GM21576 (cell line): ENCODE results near the gene ADCY2.

Source experiments
- ATAC-seq: cut with Tn5 transposase; IDR thresholded peaks from one replicate; pipeline ENCODE4 v1.9.1; 2021; ENCODE audit warnings: mild to moderate bottlenecking, moderate library complexity; ENCODE audit not compliant: unreplicated experiment

The ADCY2 gene

DNA sequence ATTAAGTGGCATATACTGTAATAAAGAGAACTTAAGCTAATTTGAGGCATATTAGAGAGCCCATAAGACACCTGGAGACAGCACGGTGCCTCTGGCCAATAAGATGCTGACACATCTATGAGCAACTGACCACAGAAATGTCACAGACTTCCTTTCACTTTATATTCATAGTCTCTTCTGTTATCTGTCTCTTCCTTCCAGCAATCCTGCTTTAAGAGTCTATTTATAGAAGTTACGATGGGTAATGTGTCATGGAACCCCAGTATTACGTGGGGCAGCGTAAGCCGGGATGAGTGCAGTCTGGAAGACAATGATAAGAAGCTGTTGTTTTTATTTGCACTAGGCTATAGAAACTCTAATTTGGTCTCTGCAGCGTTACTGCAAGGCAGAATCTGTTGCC, 318.2 kb downstream of the ADCY2 start:
- ATAC-seq = no peak

DNA sequence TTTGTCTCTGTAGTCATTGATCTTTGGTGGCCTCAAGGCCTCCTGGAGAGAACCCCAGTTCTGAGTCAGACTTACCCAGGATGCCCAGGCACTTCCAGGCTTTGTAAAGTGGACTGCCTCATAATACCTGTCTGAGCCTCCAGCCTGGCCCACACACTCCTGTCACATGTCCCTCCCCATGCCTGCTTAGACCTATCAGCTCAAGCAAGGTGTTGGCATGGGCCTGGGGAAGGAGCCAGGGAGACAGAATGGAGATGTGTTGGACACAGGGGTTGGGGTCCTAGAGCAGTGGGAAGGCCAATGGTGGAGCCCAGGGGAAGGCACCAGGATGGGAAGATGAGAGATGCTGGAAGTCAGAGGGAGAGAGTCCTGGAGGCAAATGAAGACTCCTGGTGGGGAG, 318.8 kb downstream of the ADCY2 start:
- ATAC-seq = no peak

DNA sequence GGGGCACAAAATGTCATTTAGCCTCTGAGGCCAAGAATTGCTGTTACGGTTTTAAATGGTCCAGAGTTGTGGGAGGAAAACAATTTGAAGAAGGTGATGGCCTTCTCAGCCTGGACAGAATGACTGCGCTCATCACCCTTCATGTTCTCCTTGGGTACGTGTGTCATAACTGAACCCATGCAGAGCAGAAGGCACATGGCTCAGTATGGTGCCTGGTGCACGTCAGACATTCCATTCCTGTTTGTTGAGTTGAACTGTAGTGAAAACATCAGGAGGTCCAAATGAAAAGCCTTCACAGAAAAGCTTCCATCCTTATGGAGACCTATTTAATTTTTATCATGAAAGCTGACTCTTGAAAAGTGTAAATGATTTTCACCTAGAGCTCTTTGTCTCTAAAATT, 321.8 kb downstream of the ADCY2 start:
- ATAC-seq = no peak

DNA sequence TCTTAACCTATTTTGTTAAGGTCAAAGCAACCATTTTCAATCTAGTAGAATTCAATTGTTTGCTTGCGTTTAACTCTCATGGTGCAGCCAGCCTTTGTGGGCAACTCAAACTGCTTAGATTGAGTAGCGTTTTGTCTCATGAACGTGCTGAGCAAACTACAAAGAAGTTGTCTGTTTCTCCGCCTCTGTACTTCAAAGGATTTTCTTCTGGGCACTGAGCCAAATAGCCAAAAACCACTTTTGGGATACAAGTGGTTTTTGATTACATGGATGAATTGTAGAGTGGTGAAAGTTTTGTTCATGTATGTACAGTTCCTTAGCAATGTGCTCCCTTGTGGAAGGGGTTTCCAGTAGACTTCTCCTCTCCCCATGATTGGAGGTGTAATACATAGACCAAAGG, 332.1 kb downstream of the ADCY2 start:
- no peak for ATAC-seq

DNA sequence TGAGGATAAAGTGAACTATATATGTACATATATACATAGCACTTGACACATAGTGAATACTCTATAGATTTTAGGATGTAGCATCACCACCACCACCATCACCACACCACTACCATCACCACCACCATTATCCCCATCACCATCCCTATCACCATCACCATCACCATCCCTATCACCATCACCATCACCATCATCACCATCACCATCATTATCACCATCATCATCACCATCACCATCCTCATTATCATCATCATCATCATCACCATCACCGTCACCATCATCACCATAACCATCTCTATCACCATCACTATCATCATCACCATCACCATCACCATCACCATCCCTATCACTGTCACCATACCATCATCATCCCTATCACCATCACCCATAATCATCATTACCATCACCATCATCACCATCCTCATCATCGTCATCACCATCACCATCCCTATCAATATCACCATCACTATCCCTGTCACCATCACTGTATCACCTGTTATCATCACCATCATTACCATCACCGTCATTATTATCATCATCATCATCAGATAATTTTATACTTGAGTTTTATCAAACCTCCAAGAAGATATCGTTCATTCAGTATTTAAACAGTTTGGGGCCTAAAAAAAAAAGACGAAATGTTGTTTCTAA, 345.6 kb downstream of the ADCY2 start:
- ATAC-seq = no peak

DNA sequence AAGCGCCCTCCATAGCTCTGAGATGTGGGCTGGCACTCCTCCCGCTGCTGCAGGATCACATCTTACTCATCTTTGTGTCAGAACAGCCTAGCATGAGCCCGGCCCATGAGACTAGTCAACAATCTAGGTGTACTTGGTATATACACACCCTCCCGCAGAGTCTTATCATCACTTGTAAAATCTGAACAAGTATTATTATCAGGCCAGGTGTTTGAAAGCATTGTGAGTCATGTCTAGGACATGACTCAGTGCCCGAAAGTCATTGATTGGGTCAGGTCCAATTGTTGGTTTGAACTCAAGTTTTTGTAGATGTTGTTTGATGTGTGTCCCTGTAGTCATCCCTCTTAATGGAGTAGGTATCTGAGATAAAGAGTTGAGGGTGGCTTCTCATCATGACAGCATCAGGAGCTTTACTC, 346.3 kb downstream of the ADCY2 start:
- no peak for ATAC-seq

DNA sequence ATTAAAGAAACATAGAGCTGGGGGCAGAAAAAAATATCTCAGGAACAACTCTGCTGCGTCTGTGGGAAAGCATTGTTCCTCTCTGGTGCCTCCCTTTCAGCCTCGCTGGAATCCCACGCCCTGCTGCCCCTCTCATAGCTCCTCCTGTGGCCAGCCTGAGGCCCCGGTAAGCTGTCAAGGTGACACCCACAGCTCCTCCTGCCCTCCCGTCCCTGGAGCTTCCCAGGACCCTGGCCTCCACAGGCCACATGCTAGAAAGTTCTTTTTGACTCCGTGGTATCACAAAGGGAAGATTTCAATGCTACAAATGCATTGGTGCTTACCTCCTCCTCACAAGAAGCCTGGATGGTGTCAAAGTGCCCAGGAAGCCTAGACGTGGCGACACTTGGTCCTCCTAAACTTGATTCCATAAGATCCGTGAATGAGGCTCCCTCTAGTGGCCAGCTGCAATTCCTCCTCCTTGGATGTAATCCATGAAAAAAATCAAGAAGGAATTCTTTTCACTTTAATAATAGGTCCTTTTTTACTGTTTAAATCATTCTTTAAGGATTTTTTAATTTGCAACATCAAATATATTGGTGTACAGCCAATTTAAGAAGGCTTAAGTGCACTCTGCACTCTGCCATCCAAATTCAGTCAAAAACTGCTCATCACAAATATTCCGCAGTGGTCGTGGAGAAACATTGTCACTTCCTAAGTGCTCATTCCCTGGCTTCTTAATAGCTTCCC, 350.1 kb downstream of the ADCY2 start:
- ATAC-seq = no peak

DNA sequence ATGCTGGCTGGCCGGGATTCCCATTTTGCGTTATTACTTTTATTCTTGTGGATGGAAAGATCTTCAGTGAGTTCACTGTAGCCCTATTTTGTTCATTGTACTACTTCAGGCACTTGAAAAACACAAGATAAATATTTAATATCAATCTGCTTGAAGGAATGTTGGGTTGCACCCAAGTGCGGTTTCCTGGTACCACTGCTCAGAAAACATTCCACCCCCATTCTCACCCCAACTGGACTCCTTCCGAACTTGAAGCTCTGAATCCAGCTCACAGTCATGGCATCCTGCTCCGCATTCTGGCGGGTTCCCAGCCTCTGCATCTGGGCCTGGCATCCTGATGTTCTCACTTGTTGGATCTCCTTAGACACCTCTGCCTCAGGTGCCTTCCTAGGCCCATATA, 351.8 kb downstream of the ADCY2 start:
- no peak for ATAC-seq

DNA sequence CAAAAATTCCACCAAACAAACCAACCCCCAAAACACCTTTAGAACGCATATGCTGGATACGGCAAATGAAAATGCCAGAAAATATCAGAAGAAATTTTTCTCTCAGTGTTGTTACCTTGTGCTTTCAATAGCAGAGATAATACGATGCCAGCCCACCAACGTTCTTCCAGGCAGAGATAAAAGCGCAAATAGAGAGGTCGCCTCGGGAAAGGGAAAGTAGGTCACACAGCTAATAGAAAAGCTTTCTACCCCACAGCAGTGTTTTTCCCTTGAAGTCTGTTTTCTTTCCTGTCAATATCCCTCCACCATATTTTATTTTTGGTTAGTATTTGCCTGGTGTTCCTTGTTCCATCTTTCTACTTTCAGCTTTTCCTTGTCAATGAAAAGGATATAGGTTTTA, 353.7 kb downstream of the ADCY2 start:
- ATAC-seq = no peak

DNA sequence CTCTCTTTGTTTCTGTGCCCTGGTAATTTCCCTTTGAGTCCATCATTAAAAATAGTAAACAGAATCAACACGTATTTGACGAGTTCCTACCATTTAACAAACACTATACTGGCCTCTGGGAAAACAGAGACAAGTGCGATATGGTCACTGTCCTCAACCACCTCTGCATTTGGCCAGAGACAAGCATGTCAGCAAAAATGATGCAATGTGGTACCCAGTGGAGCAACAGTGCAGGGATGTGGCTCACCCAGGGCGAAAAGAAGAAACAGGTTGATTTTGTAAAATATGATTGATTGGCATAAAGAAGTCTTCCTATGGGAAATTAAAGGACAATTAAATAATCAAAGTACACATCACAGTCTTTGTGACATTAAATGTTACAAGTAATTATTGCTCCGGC, 355.9 kb downstream of the ADCY2 start:
- ATAC-seq = no peak

DNA sequence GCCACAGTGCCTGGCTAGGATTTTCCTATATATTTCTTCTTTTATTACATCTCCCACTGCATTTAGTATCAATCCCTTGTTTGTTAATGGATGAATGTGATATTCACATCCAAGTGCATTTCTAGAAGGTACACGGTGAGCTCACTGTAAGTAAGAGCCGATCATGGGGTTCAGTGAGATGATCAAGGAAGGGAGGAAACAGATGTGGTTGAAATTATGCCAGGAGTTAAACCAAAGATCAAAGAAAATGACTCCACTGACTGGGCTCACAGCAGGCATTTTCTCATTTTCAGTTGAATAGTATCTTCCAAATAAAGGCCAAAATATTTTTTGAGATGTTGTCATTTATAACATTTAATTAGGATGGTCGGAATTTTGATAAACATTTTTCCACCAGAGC, 357.2 kb downstream of the ADCY2 start:
- no peak for ATAC-seq

DNA sequence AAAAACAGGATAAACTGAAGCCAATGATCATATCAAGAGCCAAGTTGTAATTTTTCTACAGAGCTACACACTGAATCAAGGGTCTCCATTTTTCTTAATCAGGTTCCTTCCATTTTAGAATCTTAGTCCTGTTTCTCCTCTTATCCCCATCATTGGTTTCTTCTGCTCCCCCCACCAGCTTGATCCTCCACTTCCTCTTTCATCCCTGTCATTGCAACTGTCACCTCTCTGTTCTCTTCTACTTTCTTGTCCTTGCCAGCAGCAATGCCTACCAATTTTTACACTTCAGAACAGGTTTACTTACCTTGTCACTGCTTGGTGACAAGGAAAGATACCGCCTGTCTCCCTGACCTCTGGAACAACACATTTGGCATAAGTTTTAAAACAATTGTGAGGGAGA, 357.7 kb downstream of the ADCY2 start:
- ATAC-seq = no peak

DNA sequence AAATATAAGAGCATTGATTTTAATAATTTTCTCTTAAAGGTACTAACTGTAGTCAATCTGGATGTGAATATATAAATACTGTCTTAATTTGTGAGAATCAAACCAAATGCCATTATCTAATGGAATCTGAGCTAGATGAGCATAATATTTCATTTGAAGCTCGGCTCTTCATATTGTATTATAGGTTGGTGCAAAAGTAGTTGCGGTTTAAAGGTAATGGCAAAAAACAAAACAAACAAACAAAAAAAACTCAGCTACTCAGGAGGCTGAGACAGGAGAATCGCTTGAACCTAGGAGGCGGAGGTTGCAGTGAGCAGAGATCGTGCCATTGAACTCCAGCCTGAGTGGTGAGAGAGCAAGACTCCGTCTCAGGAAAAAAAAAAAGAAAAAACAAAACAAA, 358.6 kb downstream of the ADCY2 start:
- no peak for ATAC-seq

DNA sequence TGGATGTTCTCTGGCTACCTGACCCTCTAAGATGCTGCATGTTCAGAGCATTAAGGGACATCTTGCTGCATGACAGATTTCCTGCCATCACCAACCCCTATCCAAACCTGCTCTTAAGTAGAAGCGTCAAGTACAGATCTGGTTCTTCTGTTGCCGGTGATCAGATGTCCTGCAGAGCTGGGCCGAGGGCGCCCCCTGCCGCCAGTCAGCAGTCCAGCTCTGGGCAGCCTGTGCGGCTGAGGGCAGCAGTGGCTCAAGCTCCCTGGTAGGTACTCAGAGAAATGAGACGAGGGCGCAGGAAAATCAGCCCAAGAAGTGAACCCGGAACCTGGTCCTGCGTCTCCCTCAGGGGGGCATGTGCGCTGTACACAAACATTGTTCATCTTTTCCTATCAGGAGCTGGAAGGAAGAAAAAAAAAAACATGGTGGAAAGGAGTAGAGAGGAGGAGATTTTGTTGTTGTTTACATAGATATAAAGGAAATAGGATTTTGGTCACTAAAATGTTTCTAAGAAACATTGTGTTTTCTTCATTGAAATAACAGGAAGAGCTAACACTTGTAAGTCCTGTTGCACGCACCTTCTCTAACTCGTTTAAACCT, 359.2 kb downstream of the ADCY2 start:
- ATAC-seq = peak; percentile 90

DNA sequence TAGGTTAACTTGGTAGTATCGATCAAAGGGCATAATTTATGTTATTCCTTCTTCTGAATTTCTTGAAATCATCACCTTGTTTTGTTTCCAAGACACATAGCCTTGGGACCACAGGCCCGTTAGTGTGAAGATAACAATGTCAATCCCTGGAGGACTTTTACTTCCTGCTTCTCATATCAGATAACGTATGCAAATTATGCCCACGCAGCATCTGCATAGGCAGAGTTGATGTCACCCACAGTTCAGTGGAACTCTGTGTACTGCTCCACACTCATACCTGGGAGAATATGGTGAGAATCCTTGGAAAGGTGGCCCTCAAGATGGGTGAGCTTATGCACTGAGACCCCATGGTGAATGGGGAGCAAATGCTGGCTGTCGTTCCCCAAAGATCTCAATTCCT, 360.0 kb downstream of the ADCY2 start:
- ATAC-seq = no peak

DNA sequence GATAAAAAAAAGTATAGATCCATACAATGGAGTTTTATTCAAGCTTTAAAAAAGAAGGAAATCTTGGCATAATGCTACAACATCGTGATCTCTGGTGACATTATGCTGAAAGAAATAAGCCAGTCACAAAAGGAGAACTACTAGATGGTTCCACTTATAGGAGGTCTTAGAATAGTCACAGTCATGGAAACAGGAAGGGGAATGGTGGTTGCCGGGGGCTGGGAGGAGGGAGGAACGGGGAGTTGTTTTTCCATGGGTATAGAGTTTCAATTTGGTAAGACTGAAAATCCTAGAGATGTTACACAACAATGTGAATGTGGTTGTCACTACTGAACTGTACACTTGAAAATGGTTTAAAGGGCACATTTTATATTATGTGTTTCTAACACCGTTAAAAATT, 360.5 kb downstream of the ADCY2 start:
- no peak for ATAC-seq

DNA sequence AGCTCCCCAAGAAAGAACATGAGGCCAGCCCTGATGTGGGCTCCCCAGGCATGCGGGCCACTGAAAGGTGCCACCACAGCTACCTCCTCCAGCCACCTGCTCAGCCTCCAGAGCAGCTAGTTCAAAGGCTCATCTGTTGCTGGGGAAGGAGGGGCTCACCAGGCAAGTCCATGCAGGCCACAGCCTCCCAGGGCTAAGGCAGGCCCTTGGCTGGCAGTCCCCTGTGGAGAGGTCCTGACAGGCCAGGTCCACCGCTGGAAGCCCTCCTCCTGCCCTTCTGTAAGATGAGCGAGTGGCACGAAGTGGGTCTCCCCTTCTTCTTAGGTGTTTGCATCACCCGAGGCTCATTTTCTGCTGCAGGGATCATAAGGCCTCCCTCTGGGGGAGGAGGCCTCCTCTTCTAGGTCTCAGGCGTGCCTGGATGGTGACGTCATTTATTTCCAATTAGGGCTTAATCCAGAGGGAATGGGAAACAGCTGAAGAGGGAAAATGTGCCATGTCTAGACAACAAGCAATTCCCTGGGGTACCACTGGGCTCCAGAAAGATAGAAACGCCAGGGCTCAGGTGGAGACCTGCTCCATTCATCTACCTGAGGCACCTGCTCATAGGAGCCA, 363.4 kb downstream of the ADCY2 start:
- ATAC-seq = no peak

DNA sequence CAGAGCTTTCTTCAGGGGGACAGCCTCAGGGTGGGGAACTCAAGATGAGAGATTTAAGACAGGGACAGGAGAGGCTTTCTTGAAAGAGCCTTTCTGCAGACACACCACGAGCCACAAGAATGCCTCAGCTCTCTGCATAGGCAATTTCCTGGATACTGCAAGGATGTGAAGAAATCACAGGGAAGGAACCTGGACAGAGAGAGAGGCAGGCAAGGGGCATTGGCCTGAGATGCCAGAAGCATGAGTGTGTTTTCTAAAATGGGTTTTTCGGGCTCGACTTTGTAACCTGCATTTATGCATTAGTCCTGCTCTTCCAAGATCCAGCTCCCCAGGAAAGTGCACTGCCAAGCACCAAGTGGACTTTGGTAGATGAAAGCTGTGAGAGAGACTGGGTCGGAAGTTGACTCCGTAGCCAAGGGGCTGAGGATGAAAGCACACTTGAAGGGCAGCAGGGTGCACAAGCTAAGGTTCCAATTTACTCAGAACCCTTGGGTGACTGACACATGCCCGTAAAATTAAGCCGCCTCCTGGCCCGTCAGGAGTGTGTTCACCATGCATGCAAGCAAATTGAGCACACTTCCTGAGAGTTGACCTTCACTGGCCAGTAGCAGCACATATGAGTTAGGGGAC, 364.1 kb downstream of the ADCY2 start:
- ATAC-seq = no peak

DNA sequence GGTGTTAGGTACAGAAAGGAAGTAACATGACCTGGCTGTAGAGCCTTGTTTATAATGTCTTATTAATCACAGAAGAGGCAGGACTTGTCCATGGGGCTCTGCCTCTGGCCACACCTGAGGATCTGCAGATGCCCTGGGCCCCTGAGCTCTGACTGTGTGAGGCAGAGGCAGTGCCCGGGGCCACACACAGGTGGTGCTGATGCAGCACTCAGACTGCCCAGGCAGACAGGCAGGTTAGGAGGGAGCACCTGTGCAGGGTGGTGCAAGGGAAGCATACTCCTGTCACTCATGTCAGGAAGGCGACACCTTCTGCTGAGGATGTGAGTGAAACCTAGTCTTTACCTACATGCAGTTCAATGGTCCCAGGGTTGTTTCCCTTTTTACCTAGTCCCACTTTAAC, 366.3 kb downstream of the ADCY2 start:
- ATAC-seq = no peak

DNA sequence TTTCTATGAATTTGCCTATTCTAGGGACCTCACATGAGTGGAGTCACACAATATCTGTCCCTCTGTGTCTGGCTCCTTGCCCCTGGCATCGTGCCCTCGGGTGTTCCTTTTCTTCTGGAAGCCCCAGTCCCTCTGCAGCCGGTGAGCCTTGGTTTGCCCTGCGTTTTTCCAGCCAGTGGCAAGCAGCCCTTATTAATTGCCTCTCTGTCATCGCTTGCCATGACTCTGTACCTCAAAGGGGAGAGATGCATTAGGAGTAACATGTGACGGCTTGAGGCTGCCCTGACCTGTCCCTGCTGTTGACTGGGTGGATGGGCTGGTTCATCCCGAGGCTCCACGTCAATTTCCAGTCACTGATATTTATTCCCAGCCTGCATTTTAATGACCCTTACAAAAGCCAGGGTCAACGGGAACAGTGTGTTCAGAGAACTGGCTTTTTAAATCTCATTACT, 367.7 kb downstream of the ADCY2 start:
- no peak for ATAC-seq

DNA sequence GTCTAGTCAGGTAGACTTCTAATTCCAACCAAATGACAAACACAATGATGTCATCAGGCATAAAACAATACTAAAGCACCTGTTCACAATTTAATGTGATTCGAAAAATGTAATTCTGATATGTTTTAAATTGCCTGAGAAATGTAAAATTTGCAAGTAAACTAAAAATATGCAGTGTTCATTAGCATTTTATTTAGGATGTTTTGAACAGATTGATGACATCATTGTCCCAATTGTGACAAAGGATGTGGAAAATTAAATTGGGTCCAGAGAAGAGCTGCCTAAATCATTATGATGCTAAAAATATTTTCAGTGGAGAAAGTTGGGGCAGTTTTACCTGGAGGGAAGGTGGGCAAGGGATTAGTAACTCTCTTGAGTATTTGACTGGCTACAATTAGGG, 368.5 kb downstream of the ADCY2 start:
- ATAC-seq = no peak
